Tibial nerve (tissue), 4 donors: ENCODE results near the gene RNF135.
"Not testable (repeated sequence)": the region's sequence is repeated elsewhere in the genome, so short reads cannot be mapped to it uniquely, and the experiment has no call there.

Experiments used
- CTCF ChIP-seq, 5 experiments: fragments of 200-600 bp in 3 of 5; fragments of 450-650 bp in 2 of 5; sonication (generic) in 3 of 5; IDR thresholded peaks; one replicate each; pipeline ENCODE4 v1.5.1; 2016 to 2019; ENCODE audit warnings: antibody characterized with exemption in 5 of 5, mild to moderate bottlenecking in 3 of 5, moderate library complexity in 2 of 5
- EP300 ChIP-seq, 2 donors: sonication (generic); formaldehyde crosslinking; IDR thresholded peaks; one replicate each; pipeline ENCODE4 v1.6.1; 2017; ENCODE audit warnings: antibody characterized with exemption in 2 of 2, mild to moderate bottlenecking in 1 of 2

- not testable (repeated sequence) for TF ChIP-seq CTCF, EP300 (IDR thresholded peaks at IDR 0.05)
Measured at GRCh38 chr17:31040837-31041236, 70.0 kb downstream of the RNF135 start.
